MM.1S (cell line): Measurements from ENCODE around the gene NDUFS8.

Experiments
- DNase-seq: peaks from one replicate; pipeline ENCODE4 v3.0.0-alpha.2; 2015
- H2AFZ ChIP-seq: fragments of 300-600 bp; sonication (generic); 2 replicates; pipeline ENCODE4 v1.6.0; 2016; ENCODE audit warnings: antibody characterized with exemption, low read length
- H3F3A ChIP-seq: fragments of 300-600 bp; sonication (generic); 2 replicates; pipeline ENCODE4 v1.6.1; 2016; ENCODE audit warnings: mild to moderate bottlenecking, antibody characterized with exemption, low read length, moderate library complexity, mixed read lengths; ENCODE audit not compliant: insufficient read depth
- H3K27ac ChIP-seq: fragments of 300-600 bp; sonication (generic); 2 replicates; pipeline ENCODE4 v1.5.1; 2016; ENCODE audit warnings: mild to moderate bottlenecking, low read length
- H3K27me3 ChIP-seq: fragments of 300-600 bp; sonication (generic); replicated peaks from 2 replicates; pipeline ENCODE4 v1.6.0; 2016; ENCODE audit warnings: low read length; ENCODE audit not compliant: insufficient read depth
- H3K36me3 ChIP-seq: fragments of 300-600 bp; sonication (generic); replicated peaks from 2 replicates; pipeline ENCODE4 v1.6.1; 2016; ENCODE audit warnings: mild to moderate bottlenecking, low read length, mixed read lengths; ENCODE audit not compliant: insufficient read depth
- H3K4me1 ChIP-seq: fragments of 300-600 bp; sonication (generic); 2 replicates; pipeline ENCODE4 v1.6.1; 2016; ENCODE audit warnings: low read length, mixed read lengths
- H3K4me2 ChIP-seq: fragments of 300-600 bp; sonication (generic); 2 replicates; pipeline ENCODE4 v1.6.0; 2016; ENCODE audit warnings: low read depth, low read length
- H3K4me3 ChIP-seq: fragments of 300-600 bp; sonication (generic); 2 replicates; pipeline ENCODE4 v1.5.1; 2016; ENCODE audit warnings: low read length, mixed read lengths
- H3K79me2 ChIP-seq: fragments of 300-600 bp; sonication (generic); 2 replicates; pipeline ENCODE4 v1.6.1; 2016; ENCODE audit warnings: mixed run types, low read length, mixed read lengths
- H3K9ac ChIP-seq: fragments of 300-600 bp; sonication (generic); 2 replicates; pipeline ENCODE4 v1.6.1; 2016; ENCODE audit warnings: low read length, mixed read lengths
- H3K9me2 ChIP-seq: fragments of 300-600 bp; sonication (generic); replicated peaks from 2 replicates; pipeline ENCODE4 v1.6.1; 2016; ENCODE audit warnings: mild to moderate bottlenecking, low read length, mixed read lengths; ENCODE audit not compliant: insufficient read depth
- H3K9me3 ChIP-seq: fragments of 300-600 bp; sonication (generic); replicated peaks from 2 replicates; pipeline ENCODE4 v1.6.1; 2016; ENCODE audit warnings: mild to moderate bottlenecking, low read length, mixed read lengths; ENCODE audit not compliant: insufficient read depth
- H4K20me1 ChIP-seq: fragments of 300-600 bp; sonication (generic); 2 replicates; pipeline ENCODE4 v1.6.1; 2016; ENCODE audit warnings: mild to moderate bottlenecking, low read length, moderate library complexity, mixed read lengths; ENCODE audit not compliant: insufficient read depth
- EZH2 ChIP-seq: fragments of 300-600 bp; sonication (generic); optimal IDR thresholded peaks from 2 replicates; pipeline ENCODE3; 2017; ENCODE audit warnings: low read depth, mild to moderate bottlenecking, antibody characterized with exemption, low read length, mixed read lengths
- EZH2phosphoT487 ChIP-seq: fragments of 300-600 bp; sonication (generic); IDR thresholded peaks from 2 replicates; pipeline ENCODE4 v1.6.1; 2018; ENCODE audit warnings: antibody characterized with exemption, low read length
- TF ChIP-seq, protein P1 (sequence below): fragments of 300-600 bp; sonication (generic); IDR thresholded peaks from 2 replicates; pipeline ENCODE4 v1.5.1; 2016; ENCODE audit warnings: antibody characterized with exemption, low read length, mixed read lengths

The NDUFS8 gene

DNA sequence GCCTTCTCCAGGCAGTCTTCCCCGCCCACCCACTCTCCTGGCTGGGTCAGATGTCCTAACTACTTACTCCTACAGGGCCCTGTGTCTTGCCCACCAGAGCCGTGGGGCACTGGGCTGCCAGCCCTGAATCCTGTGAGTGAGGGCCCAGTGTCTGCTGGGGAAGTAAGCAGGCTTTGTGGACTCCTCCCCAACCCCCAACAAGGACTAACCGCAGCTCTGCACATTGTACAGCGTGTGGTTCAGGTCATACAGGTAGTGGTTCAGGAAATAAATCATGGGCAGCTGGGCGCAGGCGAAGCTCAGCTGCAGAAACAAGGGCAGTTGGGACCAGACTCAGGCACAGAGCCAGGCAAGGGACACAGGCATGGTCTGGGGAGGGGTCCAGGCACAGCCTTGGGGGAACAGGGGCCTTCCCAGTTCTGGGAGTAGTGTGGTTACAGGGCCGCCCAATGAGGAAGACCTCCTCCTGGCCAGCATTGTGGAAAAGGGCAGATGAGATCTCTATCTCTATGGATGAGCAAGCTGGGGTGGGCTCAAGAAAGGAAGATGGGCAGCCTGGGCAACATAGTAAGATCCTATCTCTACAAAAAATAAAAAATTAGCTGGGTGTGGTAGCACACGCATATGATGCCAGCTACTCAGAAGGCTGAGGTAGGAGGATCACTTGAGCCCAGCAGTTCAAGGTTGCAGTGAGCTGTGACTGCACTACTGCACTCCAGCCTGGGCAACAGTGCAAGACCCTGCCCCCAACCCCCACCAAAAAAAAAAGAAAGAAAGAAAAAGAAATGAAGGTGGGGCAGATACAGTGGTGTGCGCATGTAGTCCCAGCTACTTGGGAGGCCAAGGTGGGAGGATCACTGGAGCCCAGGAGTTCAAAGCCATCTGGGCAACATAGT lies 32.1 kb upstream of the NDUFS8 start:
- no peak for DNase-seq
- Histone ChIP-seq H3F3A (peaks cover 55% of the 10 kb centered on the region), H4K20me1 (no peaks in the 10 kb centered on the region), H3K27me3 (no peaks in the 10 kb centered on the region), H3K4me2 (no peak overlapping the region), H3K36me3 (no peaks in the 10 kb centered on the region; the same call in 1 of the 2 replicates), H2AFZ (no peak overlapping the region), H3K9me3 (no peaks in the 10 kb centered on the region), H3K4me3 (no peak overlapping the region), H3K9me2 (no peaks in the 10 kb centered on the region), H3K9ac (no peak overlapping the region), H3K27ac (peak overlapping the region; percentile 8; the same call in 1 of the 2 replicates), H3K79me2 (peaks cover 67% of the 10 kb centered on the region), H3K4me1 (peaks cover 52% of the 10 kb centered on the region)
- TF ChIP-seq, protein P1, sequence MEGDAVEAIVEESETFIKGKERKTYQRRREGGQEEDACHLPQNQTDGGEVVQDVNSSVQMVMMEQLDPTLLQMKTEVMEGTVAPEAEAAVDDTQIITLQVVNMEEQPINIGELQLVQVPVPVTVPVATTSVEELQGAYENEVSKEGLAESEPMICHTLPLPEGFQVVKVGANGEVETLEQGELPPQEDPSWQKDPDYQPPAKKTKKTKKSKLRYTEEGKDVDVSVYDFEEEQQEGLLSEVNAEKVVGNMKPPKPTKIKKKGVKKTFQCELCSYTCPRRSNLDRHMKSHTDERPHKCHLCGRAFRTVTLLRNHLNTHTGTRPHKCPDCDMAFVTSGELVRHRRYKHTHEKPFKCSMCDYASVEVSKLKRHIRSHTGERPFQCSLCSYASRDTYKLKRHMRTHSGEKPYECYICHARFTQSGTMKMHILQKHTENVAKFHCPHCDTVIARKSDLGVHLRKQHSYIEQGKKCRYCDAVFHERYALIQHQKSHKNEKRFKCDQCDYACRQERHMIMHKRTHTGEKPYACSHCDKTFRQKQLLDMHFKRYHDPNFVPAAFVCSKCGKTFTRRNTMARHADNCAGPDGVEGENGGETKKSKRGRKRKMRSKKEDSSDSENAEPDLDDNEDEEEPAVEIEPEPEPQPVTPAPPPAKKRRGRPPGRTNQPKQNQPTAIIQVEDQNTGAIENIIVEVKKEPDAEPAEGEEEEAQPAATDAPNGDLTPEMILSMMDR = no peak
- no peak for TF ChIP-seq EZH2phosphoT487
- TF ChIP-seq EZH2 = no peak

DNA sequence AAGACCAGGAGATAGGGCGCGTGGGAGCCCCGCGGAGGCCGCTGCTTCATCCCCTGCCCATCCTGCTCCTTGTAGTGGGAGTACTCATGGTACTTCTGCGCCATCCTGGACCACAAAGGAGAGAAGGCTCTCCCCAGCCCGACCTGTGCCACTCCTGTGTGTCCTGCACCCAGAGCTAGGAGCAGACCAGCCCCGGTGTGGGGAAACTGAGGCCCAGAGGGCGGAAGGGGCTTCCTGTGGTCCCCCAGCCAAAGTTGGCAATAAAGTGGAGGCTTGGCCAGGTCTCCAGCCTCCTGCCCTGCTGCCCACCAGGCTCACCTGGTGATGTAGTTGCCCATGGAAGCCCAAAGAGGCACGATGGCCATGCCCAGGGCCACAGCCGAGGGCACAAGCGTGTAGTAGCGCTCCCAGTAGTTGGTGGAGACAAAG lies 31.3 kb upstream of the NDUFS8 start:
- no peak overlapping the region for H3K4me2 ChIP-seq
- H4K20me1 ChIP-seq = no peaks in the 10 kb centered on the region
- H3F3A ChIP-seq = peaks cover 55% of the 10 kb centered on the region
- no peak for DNase-seq
- H2AFZ ChIP-seq = no peak overlapping the region
- no peak overlapping the region for H3K4me3 ChIP-seq
- H3K9me3 ChIP-seq = no peaks in the 10 kb centered on the region
- H3K36me3 ChIP-seq = no peaks in the 10 kb centered on the region; the same call in 1 of the 2 replicates
- H3K9ac ChIP-seq = no peak overlapping the region
- no peaks in the 10 kb centered on the region for H3K9me2 ChIP-seq
- H3K79me2 ChIP-seq = peaks cover 68% of the 10 kb centered on the region
- H3K27ac ChIP-seq = no peak overlapping the region
- H3K4me1 ChIP-seq = peaks cover 53% of the 10 kb centered on the region
- TF ChIP-seq EZH2phosphoT487 = no peak
- no peak for TF ChIP-seq EZH2
- TF ChIP-seq, protein P1 = no peak
- H3K27me3 ChIP-seq = no peaks in the 10 kb centered on the region

DNA sequence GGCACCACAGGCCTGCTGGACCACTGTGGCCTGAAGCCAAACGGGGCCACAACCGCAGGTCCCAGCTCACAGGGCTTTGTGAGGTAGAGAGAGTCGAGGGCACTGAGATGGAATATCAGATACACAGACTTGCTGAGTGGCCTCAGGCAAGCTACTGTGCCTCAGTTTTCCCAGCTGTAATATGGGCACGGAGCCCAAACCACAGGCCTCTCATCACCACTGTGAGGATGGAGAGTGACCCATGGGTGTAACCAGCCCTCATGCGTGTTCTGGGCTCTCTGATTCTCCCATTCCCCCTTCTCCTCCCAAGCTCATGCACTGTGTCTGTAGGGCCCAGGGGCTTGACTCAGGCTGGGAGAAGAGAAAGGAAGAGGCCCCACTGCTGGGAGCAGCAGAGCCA lies 30.8 kb upstream of the NDUFS8 start:
- Histone ChIP-seq H3K4me3 (no peak overlapping the region), H4K20me1 (no peaks in the 10 kb centered on the region)
- TF ChIP-seq EZH2 (no peak), EZH2phosphoT487 (no peak)
- TF ChIP-seq, protein P1 = no peak

More for the DNA sequence above, 30.8 kb upstream of the NDUFS8 start:
- no peaks in the 10 kb centered on the region; the same call in 1 of the 2 replicates for H3K36me3 ChIP-seq
- H3K9me2 ChIP-seq = no peaks in the 10 kb centered on the region
- H3F3A ChIP-seq = peaks cover 50% of the 10 kb centered on the region
- no peak overlapping the region for H2AFZ ChIP-seq
- no peak for DNase-seq
- H3K27ac ChIP-seq = no peak overlapping the region
- no peak overlapping the region for H3K9ac ChIP-seq
- no peaks in the 10 kb centered on the region for H3K27me3 ChIP-seq
- H3K4me1 ChIP-seq = peaks cover 53% of the 10 kb centered on the region
- no peaks in the 10 kb centered on the region for H3K9me3 ChIP-seq
- H3K4me2 ChIP-seq = no peak overlapping the region
- H3K79me2 ChIP-seq = peaks cover 68% of the 10 kb centered on the region
